GM04504 (cell line): ENCODE data around the gene GOSR2.
"Not testable (repeated sequence)": the region's sequence is repeated elsewhere in the genome, so short reads cannot be mapped to it uniquely, and the experiment has no call there.

ENCODE experiments used
- DNase-seq: peaks from one replicate; pipeline ENCODE4 v3.0.0-alpha.2; 2012; ENCODE audit warnings: low read depth

The GOSR2 gene

GRCh38 chr17:46964315-46965265 lies 41.6 kb downstream of the GOSR2 start:
- DNase-seq, result no peak

GRCh38 chr17:46968224-46968834 lies 45.4 kb downstream of the GOSR2 start:
- DNase-seq, result no peak

GRCh38 chr17:46968896-46969295 lies 45.9 kb downstream of the GOSR2 start:
- no peak for DNase-seq

- DNase-seq, result no peak
Measured at GRCh38 chr17:46971647-46972300, 48.8 kb downstream of the GOSR2 start.

GRCh38 chr17:46972346-46972745 lies 49.4 kb downstream of the GOSR2 start:
- DNase-seq, result no peak

GRCh38 chr17:46974086-46974485 lies 51.1 kb downstream of the GOSR2 start:
- DNase-seq, result no peak

GRCh38 chr17:46975287-46975686 lies 52.3 kb downstream of the GOSR2 start:
- DNase-seq, result no peak

GRCh38 chr17:46976626-46977270 lies 53.8 kb downstream of the GOSR2 start:
- no peak for DNase-seq

GRCh38 chr17:46977348-46977747 lies 54.4 kb downstream of the GOSR2 start:
- DNase-seq, result no peak

- DNase-seq, result no peak
Measured at GRCh38 chr17:46977750-46978488, 55.0 kb downstream of the GOSR2 start.

- DNase-seq, result no peak
Measured at GRCh38 chr17:46978489-46979146, 55.7 kb downstream of the GOSR2 start.

- DNase-seq, result no peak
Measured at GRCh38 chr17:46979147-46979863, 56.3 kb downstream of the GOSR2 start, which contains the start of gene RPRML. Gene RPRML (minus strand): TSS chr17:46979253. CDS start chr17:46979007, 246 bp downstream.

GRCh38 chr17:46982577-46982976 lies 59.6 kb downstream of the GOSR2 start:
- DNase-seq, result no peak

- DNase-seq, result no peak
Measured at GRCh38 chr17:46983782-46984181, 60.8 kb downstream of the GOSR2 start.

GRCh38 chr17:46984341-46984740 lies 61.4 kb downstream of the GOSR2 start:
- DNase-seq, result no peak

- no peak for DNase-seq
Measured at GRCh38 chr17:46984892-46985291, 61.9 kb downstream of the GOSR2 start.

- no peak for DNase-seq
Measured at GRCh38 chr17:46986366-46986765, 63.4 kb downstream of the GOSR2 start.

GRCh38 chr17:46987927-46988326 lies 65.0 kb downstream of the GOSR2 start:
- DNase-seq, result not testable (repeated sequence)

GRCh38 chr17:46989637-46990431 lies 66.9 kb downstream of the GOSR2 start:
- DNase-seq, result no peak
